Measurements from ENCODE around the gene DEDD2. TPM values are rescaled to one million over a fixed set of nuclear protein-coding genes. Genes with fewer than 3 reads are reported as not detected.

The DEDD2 gene, protein sequence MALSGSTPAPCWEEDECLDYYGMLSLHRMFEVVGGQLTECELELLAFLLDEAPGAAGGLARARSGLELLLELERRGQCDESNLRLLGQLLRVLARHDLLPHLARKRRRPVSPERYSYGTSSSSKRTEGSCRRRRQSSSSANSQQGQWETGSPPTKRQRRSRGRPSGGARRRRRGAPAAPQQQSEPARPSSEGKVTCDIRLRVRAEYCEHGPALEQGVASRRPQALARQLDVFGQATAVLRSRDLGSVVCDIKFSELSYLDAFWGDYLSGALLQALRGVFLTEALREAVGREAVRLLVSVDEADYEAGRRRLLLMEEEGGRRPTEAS
- total RNA-seq = 20.6 and 22.2 TPM in 2 replicates

DNA sequence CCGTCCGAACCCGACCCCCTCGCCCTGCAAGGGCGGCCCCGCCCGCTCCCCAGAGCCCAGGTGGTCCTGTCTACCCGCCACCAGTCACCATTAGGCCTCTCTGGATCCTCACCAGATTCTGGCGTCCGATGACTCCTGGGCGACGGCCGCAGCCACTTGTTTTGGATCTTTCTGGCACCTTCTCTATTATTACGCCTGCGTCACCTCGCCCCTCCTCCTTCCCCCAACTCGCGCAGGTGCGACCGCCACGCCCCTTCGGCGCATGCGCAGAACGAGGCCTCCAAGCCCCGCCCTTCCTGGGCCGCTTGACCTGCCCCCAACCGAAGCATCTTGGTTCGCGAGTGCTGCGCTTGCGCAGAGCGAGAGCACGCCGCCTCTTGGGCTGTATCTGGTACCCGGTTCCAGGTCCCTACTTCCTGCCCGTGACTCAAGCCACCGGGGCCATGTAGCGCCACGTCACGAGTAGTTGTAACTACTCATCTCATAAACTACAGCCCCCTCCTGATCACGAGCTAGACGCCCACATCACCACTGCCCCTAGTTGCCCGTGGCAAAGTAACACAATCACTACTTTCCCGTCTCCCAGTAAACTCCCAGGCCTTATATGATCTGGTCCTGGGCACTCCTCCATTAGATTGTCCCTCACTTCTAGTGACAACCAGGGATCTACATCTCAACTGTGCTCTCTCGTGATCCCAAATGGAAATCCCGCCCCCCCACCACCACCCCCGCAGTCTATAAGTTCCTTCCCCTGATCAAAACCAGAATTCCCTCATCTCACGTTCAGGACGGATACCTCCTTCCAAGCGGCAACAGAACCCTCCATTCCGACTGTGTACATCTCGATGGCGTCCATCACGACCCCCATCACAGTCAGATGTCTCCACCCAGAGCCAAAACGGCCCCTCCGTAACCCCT is at the start of gene DEDD2:
DEDD2 (minus strand) TSS at position 158 of the 918 bp plus-strand sequence. CDS start 670 bp downstream, outside the sequence.

DNA sequence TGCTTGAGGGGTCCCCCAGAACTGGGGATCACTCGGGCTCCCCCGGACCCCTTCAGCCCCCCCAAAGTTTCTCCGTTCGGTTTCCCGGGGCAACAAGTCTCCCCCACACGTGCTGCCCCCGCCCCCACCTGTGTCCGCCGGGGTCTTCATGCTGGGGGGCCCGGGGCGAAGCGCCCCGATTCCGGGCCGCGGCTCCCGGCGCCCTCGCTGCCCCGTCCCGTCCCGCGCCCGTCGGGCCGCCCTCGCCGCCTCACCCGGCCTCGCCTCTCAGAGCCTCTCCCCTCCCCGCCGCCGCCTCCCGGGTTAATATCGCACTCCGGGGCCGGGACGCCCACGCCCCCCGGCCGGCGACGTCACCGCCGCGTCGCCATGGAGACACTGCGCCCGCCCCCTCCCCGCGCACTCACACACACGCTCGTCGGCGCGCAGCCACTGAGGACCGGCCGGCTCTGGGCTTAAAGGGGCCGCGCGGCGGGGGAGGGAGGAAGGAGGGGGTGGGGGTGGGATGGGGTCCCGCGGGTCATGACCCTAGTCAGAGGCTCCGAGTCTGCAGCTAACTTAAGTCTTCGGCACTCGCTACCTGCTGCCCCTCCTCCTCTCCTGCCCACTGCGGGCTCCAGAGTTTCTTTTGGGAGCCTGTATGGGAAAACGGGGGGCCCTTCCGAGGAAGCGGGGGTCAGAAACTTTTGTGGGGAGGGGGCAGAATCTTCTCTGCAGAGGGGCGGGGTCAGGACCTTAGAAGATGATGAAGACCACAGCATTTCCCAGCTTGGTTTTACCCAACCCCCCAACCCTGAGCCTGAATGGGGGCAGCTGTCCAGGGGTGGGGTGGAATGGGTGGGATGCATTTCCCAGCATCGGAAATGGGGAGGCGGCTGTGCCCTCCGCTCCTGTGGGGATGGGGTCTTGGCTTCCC is 37.6 kb upstream of the DEDD2 start, which contains the start of gene ERF:
ERF (minus strand) TSS at position 279 of the 916 bp plus-strand sequence; CDS start at position 150, 129 bp downstream.

DNA sequence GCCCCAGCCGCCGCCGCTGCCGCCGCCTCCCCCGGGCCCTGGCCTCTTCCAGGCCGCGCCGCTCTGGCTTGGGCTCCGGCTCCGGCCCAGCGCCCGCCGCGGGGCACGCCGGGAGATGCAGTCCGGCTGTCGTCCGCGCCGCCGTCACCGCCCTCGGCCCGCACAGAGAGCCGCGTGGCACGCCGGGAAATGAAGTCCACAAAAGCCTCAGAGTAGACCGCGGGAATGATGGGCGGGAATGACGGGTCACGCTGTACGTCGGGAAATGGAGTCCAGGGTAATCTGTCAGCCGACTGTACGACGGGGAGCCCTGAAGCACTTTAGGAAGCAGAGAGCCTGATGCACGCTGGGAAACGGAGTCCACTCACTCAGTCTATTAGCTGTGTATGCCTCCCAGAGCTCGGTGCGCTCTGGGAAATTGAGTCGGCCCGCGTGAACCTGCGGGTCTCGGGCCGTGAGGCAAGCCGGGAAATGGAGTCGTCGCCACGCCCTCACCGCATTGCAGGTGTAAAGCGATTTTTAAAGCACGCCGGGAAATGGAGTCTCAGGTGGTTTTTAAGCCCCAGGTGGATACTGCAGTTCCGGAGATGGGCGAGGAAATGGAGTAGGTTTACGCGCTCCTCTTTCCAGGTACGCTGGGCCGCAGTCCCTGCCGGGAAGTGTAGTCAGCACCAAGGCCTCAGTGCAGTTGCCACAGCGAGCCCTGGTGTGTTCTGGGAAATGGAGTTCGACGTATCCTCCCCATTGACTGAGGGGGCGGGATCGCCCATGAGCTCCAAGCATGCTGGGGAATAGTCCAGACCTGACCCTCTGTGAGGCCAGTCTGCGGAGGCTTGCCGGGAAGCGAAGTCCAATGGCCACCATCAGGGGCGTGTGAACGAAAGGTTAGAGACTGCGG is 25.3 kb upstream of the DEDD2 start, which contains the start of gene GSK3A:
GSK3A (minus strand) TSS at position 91 of the 898 bp plus-strand sequence. CDS start 137 bp downstream, outside the sequence.

DNA sequence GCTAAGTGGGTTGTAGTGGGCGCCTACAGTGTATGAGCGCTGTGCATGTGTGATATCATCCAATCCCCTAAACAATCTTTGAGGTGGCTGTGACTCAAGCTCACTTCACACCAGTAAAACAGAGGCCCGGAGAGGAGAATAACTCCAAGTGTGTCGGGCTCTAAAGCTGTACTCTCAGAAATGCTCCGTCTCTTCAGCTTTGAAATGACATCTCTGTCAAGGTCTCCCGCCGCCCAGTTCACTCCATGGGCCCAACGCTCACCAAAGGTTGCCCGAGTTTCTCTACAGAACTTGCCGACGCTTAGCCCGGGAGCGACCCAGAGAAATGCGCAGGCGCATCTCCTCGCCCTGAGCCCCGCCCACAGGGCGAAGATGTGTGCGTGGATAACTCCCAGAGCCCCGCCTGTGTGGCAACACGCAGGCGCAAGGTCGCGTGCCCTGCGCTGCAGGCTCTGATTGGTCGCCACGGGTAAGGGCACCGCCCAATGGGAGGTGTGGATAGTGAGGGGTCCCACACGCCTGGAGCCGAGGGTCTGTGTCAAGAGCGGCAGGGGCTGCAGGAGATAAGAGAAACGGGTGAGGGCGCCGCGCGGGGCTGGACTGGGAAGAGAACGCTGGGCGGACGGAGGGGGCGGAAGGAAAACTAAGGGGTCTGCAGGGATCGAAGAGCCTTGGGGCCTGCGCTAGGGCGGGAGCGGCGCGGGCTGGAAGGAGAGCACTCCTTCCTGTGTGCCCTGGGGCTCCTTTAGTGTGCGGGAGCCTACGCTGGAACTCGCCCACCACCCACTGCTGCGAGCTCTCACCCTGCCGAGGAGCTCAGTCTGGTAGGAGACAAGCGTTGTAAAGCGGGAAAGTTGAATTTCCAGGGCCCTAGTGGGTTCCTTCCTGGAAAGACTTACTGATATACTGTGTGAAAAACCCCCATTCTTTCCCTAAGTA is 2.6 kb upstream of the DEDD2 start, which contains the start of gene ZNF526:
ZNF526 (plus strand) TSS at position 501 of the 939 bp plus-strand sequence. CDS start 4,092 bp downstream, outside the sequence.

Other genes with a start within 250 kb of the DEDD2 start
- not detected in 2 replicates for gene ATP1A3, start 223.4 kb downstream of the DEDD2 start, total RNA-seq
- not detected in 2 replicates for gene GRIK5, start 147.5 kb downstream of the DEDD2 start, total RNA-seq
- gene ZNF574, start 141.5 kb downstream of the DEDD2 start, total RNA-seq = 8.2 and 9.7 TPM in 2 replicates
- gene POU2F2, start 85.2 kb downstream of the DEDD2 start, total RNA-seq = 0.09 and 0.11 TPM in 2 replicates
- 5.3 and 5.6 TPM in 2 replicates for gene ZNF526, start 2.6 kb upstream of the DEDD2 start, total RNA-seq
- gene GSK3A, start 24.9 kb upstream of the DEDD2 start, total RNA-seq = 9.6 and 10.2 TPM in 2 replicates
- 25.5 and 27.0 TPM in 2 replicates for gene ERF, start 37.5 kb upstream of the DEDD2 start, total RNA-seq
- 9.2 and 9.4 TPM in 2 replicates for gene CIC, start 51.6 kb upstream of the DEDD2 start, total RNA-seq
- gene PRR19, start 84.5 kb upstream of the DEDD2 start, total RNA-seq = 0.22 and 0.26 TPM in 2 replicates
- 29.3 and 35.1 TPM in 2 replicates for gene PAFAH1B3, start 84.9 kb upstream of the DEDD2 start, total RNA-seq
- 0.43 TPM in 1 of 2 replicates, not detected in the other for gene TMEM145, start 95.6 kb upstream of the DEDD2 start, total RNA-seq
- 17.8 and 18.7 TPM in 2 replicates for gene MEGF8, start 108.0 kb upstream of the DEDD2 start, total RNA-seq
- not detected in 2 replicates for gene CNFN, start 172.6 kb upstream of the DEDD2 start, total RNA-seq
- 3.6 and 7.2 TPM in 2 replicates for gene LIPE, start 209.7 kb upstream of the DEDD2 start, total RNA-seq
- gene CXCL17, start 225.3 kb upstream of the DEDD2 start, total RNA-seq = not detected in 2 replicates